ENCODE results near the gene PRKCZ. TPM values are rescaled to one million over a fixed set of nuclear protein-coding genes. Genes with fewer than 3 reads are reported as not detected.

PRKCZ gene
- total RNA-seq, 1 experiment from 2014 or later = 1.6 TPM

DNA sequence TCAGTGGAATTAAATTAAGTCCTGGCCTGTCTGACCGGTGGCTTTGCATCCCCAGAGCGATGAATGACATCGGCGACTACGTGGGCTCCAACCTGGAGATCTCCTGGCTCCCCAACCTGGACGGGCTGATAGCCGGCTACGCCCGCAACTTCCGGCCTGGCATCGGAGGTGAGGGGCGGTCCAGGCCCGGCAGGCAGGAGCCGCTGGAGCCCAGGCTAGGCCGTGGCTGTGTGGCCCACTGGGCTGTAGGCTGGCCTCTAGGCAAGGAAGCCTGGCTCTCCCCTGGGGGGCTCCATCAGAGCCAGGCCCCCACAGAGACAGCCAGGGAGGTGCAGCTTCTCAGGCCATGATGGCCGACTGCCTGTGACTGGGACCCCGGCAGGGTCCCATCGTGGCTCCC, 25.3 kb upstream of the PRKCZ start:
- DNase-seq (ENCODE audit: low spot score) = no peak

DNA sequence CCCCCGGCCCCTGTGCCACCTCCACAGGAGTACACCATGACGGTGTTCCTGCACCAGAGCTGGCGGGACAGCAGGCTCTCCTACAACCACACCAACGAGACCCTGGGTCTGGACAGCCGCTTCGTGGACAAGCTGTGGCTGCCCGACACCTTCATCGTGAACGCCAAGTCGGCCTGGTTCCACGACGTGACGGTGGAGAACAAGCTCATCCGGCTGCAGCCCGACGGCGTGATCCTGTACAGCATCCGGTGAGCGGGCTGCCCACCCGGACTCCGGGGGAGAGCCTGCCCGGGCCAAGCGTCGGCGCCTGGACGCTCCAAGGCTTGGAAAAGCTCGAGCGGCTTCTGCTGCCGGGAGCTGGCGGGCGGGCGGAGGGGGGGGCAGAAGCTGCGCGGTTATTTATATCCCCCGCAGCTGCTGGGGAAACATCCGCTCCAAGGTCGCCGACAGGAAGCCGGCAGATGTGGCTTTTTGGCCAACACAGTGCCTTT, 24.7 kb upstream of the PRKCZ start:
- DNase-seq (ENCODE audit: low spot score) = no peak

GRCh38 chr1:2027961-2028583, 22.1 kb upstream of the PRKCZ start:
- no peak for DNase-seq (ENCODE audit: low spot score)

- DNase-seq (ENCODE audit: low spot score) = no peak
Measured at GRCh38 chr1:2028870-2029560, 21.2 kb upstream of the PRKCZ start.

GRCh38 chr1:2029561-2029960, 20.6 kb upstream of the PRKCZ start:
- no peak for DNase-seq (ENCODE audit: low spot score)

DNA sequence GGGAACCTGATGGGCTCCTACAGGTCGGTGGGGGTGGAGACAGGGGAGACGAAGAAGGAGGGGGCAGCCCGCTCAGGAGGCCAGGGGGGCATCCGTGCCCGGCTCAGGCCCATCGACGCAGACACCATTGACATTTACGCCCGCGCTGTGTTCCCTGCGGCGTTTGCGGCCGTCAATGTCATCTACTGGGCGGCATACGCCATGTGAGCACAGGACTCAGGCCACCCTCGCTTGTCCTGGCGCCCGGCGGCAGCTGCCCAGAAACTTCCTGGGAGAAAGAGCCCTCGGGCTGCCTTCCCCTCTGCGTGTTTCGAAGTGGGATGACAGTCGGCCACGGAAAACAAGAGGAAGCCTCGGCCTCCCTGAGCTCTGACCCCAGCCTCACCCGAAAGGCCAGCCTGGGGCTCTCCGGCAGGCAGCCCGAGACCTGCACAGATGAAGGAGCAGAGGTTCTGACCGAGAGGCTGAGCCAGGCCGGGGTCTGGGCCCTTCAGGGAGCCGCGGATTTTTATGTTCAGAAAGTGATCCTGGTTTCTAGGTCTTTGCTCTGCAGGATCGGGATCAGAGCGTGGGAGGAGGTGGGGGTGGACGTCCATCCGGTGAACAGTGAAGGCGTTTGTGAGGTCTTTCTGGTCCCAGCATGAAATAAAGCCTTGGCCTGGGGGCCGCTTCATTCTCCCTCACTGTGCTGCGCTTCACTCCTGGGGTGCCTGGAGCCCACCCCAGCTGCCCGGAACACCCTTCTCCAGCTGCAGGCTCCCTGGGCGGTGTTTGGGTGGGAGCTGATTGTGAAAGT, 19.9 kb upstream of the PRKCZ start:
- no peak for DNase-seq (ENCODE audit: low spot score)

DNA sequence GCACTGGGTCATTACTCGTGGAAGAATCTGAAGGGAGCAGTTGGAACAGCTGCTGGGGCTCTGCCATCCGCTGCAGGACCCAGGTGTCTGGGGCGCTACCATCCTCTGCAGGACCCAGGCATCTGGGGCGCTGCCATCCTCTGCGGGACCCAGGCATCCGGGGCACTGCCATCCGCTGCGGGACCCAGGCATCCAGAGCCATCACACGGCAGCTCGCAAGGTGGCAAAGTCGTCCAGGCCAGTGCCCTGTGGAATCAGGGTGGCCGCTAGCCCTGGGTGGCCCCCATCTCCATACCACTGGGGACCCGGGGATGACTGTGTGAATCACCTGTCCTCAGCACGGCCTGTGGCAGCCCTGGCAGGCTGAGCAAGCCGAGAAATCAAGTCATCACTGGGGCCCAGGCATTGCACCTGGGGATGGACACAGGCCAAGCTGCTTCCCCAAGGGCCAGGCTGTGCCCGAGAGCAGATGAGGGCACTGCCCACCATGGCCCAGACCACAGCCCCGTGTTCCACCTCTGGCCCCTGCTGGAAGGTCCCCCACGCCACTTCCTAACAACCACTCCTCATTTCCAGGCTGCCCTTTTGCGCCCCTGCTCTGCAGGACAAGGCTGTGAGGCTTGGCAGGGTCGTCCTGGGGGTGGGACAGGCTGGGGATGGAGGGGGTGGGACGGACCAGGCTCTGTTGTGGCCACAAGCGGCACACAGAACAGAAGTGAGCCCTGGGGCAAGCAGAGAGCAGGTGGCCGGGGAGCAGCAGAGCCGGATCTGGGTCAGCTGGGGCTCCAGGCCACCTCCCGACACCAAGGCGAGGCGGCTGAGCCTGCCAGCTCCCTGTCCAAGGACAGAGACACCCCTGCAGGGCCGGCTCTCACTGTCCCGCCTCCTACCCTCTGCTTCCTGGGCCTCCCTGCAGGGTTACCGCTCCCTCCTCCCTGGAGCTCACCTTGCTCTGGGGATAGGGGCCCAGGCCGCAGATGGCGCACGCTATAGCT, 18.4 kb upstream of the PRKCZ start:
- no peak for DNase-seq (ENCODE audit: low spot score)

GRCh38 chr1:2032737-2033136, 17.5 kb upstream of the PRKCZ start:
- DNase-seq (ENCODE audit: low spot score) = no peak

DNA sequence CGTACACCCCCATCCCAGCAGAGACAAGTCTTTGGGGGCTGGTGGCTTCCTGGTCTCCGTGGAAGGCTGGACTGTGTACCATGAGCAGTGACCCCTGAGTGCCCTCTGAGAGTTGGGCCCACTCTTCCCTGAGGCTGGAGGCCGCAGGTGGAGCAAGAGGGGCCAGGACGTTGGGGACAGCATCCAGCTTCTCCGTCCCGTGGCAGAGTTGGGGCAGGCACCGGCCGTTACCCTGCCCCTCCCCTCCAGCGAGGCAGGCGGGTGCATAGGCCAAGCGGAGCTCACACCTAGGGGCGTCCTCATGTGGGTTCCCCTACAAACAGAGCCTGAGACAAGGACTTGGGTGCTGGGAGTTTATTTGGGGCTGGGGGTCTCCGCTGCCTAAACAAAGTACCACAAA, 17.0 kb upstream of the PRKCZ start:
- DNase-seq (ENCODE audit: low spot score) = no peak

DNA sequence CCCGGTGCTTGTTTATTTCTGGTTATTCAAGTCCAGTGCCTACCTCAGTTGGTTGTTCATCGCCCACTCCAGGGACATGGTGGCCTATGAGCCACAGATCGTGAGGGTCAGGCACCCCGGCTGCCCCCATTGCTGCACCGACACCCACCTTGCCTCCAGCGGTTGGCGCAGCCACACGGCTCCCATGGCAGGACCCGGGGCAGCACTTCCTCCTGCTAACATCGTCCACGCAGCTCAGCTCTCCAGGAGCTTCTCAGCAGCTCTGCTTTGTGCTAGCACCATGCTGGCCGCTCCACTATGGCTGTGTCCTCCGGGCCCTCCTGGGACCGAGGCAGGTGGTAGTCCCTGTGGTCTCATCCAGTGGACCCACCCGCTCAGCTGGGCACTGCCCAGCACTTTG, 13.9 kb upstream of the PRKCZ start:
- DNase-seq (ENCODE audit: low spot score) = no peak

GRCh38 chr1:2037314-2037979, 12.8 kb upstream of the PRKCZ start:
- no peak for DNase-seq (ENCODE audit: low spot score)

DNA sequence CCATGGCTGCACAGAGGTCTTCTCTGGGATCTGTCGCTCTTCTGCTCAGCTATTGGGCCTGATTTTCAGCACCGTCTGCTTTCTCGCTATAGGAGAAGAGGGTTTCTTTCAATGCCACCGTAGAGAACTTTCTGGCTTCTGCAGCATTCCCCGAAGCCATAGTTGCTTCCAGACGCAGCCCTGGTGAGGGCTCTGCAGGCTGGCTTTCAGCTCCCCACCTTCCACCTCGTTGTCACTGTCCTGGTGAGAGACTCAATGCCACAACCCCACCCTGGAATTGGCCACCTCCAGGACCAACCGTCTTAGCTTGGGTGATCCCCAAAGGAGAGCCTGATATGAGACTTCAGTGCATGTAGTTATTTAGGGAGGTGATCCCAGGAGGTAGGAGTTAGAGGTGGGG, 12.0 kb upstream of the PRKCZ start:
- DNase-seq (ENCODE audit: low spot score) = no peak

GRCh38 chr1:2039251-2039650, 11.0 kb upstream of the PRKCZ start:
- no peak for DNase-seq (ENCODE audit: low spot score)

- no peak for DNase-seq (ENCODE audit: low spot score)
Measured at GRCh38 chr1:2041305-2041704, 8.9 kb upstream of the PRKCZ start.

DNA sequence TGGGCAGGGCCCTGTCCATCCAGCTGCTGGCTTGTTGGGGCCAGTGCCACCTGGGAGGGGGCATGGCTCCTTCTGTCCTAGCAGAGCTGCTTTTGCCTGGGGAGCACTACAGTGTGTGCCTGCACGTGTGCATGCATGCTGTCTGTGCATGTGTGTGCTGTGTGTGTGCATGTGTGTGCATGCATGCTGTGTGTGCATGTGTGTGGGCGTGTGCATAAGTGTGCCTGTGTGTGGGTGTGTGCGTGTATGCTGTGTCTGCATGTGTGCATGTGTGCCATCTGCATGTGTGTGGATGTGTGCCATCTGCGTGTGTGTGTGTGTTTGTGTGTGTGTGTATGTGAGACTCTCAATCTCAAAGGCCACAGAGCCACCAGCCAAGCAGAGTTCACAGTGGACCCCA, 8.3 kb upstream of the PRKCZ start:
- no peak for DNase-seq (ENCODE audit: low spot score)

DNA sequence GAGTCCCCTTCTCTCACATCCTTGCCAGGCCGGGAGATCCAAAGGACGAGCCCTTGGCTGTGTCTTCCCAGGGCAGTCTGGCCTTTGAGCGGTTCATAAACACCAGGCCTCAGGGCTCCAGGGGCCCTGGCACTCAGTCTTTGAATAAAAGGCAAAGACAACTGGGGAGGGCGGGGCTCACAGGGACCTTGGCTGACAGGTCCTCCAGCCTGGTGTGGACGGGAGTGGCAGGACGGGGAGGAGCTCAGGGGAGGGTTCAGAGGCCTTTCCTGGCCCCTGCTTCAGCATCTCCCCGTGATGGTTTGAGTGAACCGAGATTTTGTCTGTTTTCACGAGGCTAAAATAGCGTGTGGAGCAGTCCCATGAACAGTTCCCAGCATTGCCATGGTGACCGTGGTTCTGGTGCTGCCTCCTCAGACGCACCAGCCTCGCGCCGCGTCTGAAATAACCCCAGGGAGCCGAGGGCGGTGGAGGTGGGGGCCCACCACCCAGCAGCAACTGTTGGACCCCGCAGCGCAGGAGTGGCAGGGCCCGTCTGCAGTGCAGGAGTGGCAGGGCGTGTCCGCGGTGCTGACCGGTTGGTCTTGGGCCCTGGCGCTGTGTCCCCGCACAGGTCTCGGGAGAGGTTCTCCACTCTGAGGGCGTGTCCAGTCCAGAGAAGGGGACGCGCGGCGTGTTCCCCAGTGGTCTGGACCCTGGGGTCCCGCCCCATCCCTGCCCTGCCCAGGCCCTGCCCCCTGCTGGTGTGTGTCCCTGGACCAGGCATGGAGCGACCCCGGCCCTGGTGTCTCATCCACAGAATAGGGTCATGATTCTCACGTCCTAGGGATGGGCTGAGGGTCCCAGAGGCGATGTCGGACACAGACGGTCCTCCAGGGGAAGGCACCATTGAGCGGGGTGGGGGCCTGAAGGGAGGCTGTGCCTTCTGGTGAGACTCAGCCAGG, 7.1 kb upstream of the PRKCZ start:
- DNase-seq (ENCODE audit: low spot score) = no peak

GRCh38 chr1:2043886-2044285, 6.3 kb upstream of the PRKCZ start:
- DNase-seq (ENCODE audit: low spot score) = no peak

DNA sequence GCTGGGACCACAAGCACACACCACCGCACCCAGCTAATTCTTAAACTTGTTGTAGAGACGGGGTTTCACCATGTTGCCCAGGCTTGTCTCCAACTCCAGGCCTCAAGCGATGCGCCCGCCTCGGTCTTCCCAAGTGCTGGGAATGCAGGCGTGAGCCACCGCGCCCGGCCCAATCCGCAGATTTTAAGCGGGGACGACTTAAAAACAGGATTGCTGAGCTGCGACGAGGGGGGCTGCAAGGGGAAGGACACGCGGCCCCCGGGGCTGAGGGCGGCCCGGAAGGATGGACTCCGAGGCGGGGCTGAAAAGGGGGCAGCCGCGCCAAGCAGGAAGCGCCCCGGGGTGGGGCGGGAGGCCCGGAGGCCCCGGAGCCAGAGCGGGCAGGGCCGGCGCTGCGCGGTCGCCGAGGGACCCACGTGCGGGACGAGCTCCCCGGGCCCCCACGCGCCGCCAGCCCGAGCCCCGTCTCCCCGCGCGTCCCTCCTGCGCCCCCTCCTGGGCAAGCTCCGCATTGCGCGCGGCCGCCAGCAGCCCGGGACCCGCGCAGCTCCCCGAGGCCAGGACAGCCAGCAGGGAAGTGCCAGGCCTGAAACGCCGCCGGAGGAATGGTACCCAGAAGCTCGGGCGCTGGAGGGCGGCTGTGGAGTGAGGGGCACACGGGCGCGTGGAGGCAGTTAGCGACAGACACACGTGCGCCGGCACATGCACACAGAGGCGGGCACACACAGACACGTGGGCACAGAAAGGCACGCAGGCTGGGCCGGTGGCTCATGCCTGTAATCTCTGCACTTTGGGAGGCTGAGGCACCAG, 5.5 kb upstream of the PRKCZ start:
- no peak for DNase-seq (ENCODE audit: low spot score)
